Endothelial cell of umbilical vein (primary cell): Measurements from ENCODE around the gene SNPH. TPM values are rescaled to one million over a fixed set of nuclear protein-coding genes. Genes with fewer than 3 reads are reported as not detected.

ENCODE experiments used
- BruUV-seq: library from RNA; stranded (reverse); fragments of 400-500 nt; replicated peaks from 2 replicates; lab custom pipeline; 2021; lab: Mats Ljungman, UMichigan
- CTCF ChIA-PET: fragments of 300-600, 350-600 bp; sonication (Branson Sonifier 250); formaldehyde crosslinking; loops from one replicate; lab custom pipeline; 2021; ENCODE audit warnings: antibody characterized with exemption, inconsistent platforms; lab: Charles Lee
- POLR2A ChIA-PET: fragments of 300-600, 350-600 bp; sonication (Branson Sonifier 250); formaldehyde crosslinking; loops from one replicate; lab custom pipeline; 2021; ENCODE audit warnings: antibody characterized with exemption, inconsistent platforms; lab: Charles Lee
- DNase-seq: peaks from one replicate; pipeline ENCODE4 v3.0.0-alpha.2; 2011; ENCODE audit warnings: low read depth, low spot score
- FAIRE-seq: peaks from 2 replicates; lab custom pipeline; 2011; peaks lifted over from hg19 to GRCh38; lab: Jason Lieb, UNC
- H2AFZ ChIP-seq: 2 replicates; pipeline ENCODE4 v1.6.0; 2012; ENCODE audit warnings: low read depth, low read length, control low read depth, inconsistent platforms
- H3K27ac ChIP-seq: 2 replicates; pipeline ENCODE4 v1.5.1; 2011; ENCODE audit warnings: low read depth, mild to moderate bottlenecking, control low read depth, low read length, moderate library complexity; ENCODE audit not compliant: insufficient read depth
- H3K27me3 ChIP-seq, 2 experiments: 2 replicates each; pipeline versions ENCODE4 v1.6.0 to v1.6.1; 2011; ENCODE audit warnings: low read length in 2 of 2, mixed read lengths in 1 of 2; ENCODE audit not compliant: control insufficient read depth in 2 of 2, insufficient read depth in 2 of 2
- H3K36me3 ChIP-seq, 2 experiments: 2 replicates in 1 of 2; 3 replicates in 1 of 2; pipeline ENCODE4 v1.5.1; 2011; ENCODE audit warnings: low read length in 2 of 2, mild to moderate bottlenecking in 1 of 2, moderate library complexity in 1 of 2; ENCODE audit not compliant: control insufficient read depth in 2 of 2, insufficient read depth in 2 of 2; ENCODE audit errors: extremely low read depth in 1 of 2
- H3K4me1 ChIP-seq: 3 replicates; pipeline ENCODE4 v1.5.1; 2011; ENCODE audit warnings: mild to moderate bottlenecking, low read length; ENCODE audit not compliant: control insufficient read depth, insufficient read depth; ENCODE audit errors: extremely low read depth
- H3K4me2 ChIP-seq: 2 replicates; pipeline ENCODE4 v1.6.1; 2011; ENCODE audit warnings: low read length, control low read depth, mixed read lengths; ENCODE audit not compliant: insufficient read depth
- H3K4me3 ChIP-seq, 3 experiments: fragments of 200-600 bp in 1 of 3; sonication (generic), shearing (Covaris generic) in 1 of 3; replicated peaks in 1 of 3; 2 replicates each; pipeline ENCODE4 v1.5.1; 2011 to 2016; ENCODE audit warnings: control low read depth in 3 of 3, low read length in 3 of 3, mild to moderate bottlenecking in 2 of 3, inconsistent platforms in 1 of 3, low read depth in 1 of 3, moderate library complexity in 1 of 3; ENCODE audit not compliant: insufficient read depth in 1 of 3
- H3K79me2 ChIP-seq: 2 replicates; pipeline ENCODE4 v1.6.0; 2012; ENCODE audit warnings: low read length, inconsistent platforms; ENCODE audit not compliant: control insufficient read depth, insufficient read depth
- H3K9ac ChIP-seq: replicated peaks from 2 replicates; pipeline ENCODE3; 2011; ENCODE audit warnings: low read length, control low read depth; ENCODE audit not compliant: insufficient read depth; ENCODE audit errors: extremely low read depth
- H3K9me1 ChIP-seq: replicated peaks from 3 replicates; pipeline ENCODE4 v1.6.0; 2011; ENCODE audit warnings: mild to moderate bottlenecking, low read length; ENCODE audit not compliant: control insufficient read depth, insufficient read depth; ENCODE audit errors: extremely low read depth
- H3K9me3 ChIP-seq: replicated peaks from 2 replicates; pipeline ENCODE4 v1.5.1; 2012; ENCODE audit warnings: low read length, inconsistent platforms; ENCODE audit not compliant: control insufficient read depth, insufficient read depth
- H4K20me1 ChIP-seq: replicated peaks from 2 replicates; pipeline ENCODE3; 2011; ENCODE audit warnings: mild to moderate bottlenecking, low read length; ENCODE audit not compliant: control insufficient read depth, insufficient read depth; ENCODE audit errors: extremely low read depth
- EZH2 ChIP-seq: IDR thresholded peaks from 2 replicates; pipeline ENCODE4 v1.6.1; 2012; ENCODE audit warnings: borderline replicate concordance, low read depth, mild to moderate bottlenecking, moderate library complexity, low read length, inconsistent platforms; ENCODE audit not compliant: severe bottlenecking
- FOS ChIP-seq: IDR thresholded peaks from 2 replicates; pipeline ENCODE4 v1.6.1; 2011; ENCODE audit warnings: mild to moderate bottlenecking, low read length, moderate library complexity, borderline replicate concordance; ENCODE audit not compliant: insufficient read depth
- GATA2 ChIP-seq: IDR thresholded peaks from 2 replicates; pipeline ENCODE4 v1.7.0; 2011; ENCODE audit warnings: low read depth, mild to moderate bottlenecking, moderate library complexity, mixed read lengths, low read length; ENCODE audit not compliant: insufficient read length, insufficient read depth
- JUN ChIP-seq: IDR thresholded peaks from 2 replicates; pipeline ENCODE4 v1.6.1; 2011; ENCODE audit warnings: borderline replicate concordance, low read depth; ENCODE audit not compliant: insufficient read length, insufficient read depth
- MYC ChIP-seq: IDR thresholded peaks from one replicate; pipeline ENCODE4 v1.6.1; 2011; ENCODE audit warnings: mild to moderate bottlenecking, low read depth, low read length
- POLR2A ChIP-seq: IDR thresholded peaks from 2 replicates; pipeline ENCODE4 v1.6.1; 2012; ENCODE audit warnings: low read depth, mild to moderate bottlenecking, control low read depth, low read length
- POLR2AphosphoS5 ChIP-seq: IDR thresholded peaks from 2 replicates; pipeline ENCODE4 v1.6.1; 2012; ENCODE audit warnings: low read depth, mild to moderate bottlenecking, control low read depth, low read length, moderate library complexity; ENCODE audit not compliant: insufficient read depth
- dilution Hi-C: fragments of 300-500 bp; cut with MboI; formaldehyde crosslinking; loops from one replicate; pipeline ENCODE4 v1.15.0; 2019; ENCODE audit warnings: low sequenced_read_pairs; ENCODE audit not compliant: extremely low pct_ligation_motif_present
- intact Hi-C: fragments of 100-400 bp; cut with micrococcal nuclease; formaldehyde crosslinking; loops from one replicate; pipeline ENCODE4 v1.10.0; 2022
- polyA plus RNA-seq, 4 experiments: library from polyadenylated mRNA; depleted of rRNA in 3 of 4; stranded (reverse) in 3 of 4; unstranded in 1 of 4; fragments of >200 nt; gene quantifications; 2 replicates each; pipeline versions ENCODE4 v1.2.1 to v1.2.3, GENCODE V29; 2011 to 2012; ENCODE audit warnings: missing spikeins in 1 of 4
- total RNA-seq: library from RNA; stranded (reverse); gene quantifications from 2 replicates; pipeline ENCODE4 v1.2.3, GENCODE V29; 2021
- TF ChIP-seq, protein P1 (sequence below): IDR thresholded peaks from 2 replicates; pipeline ENCODE4 v1.6.1; 2011; ENCODE audit not compliant: insufficient read depth, insufficient read length
- TF ChIP-seq, protein P2 (sequence below), 2 donors: IDR thresholded peaks; 1 replicate in 1 of 2; 2 replicates in 1 of 2; pipeline ENCODE4 v1.5.1; 2011; ENCODE audit warnings: low read length in 2 of 2, mild to moderate bottlenecking in 2 of 2, moderate library complexity in 2 of 2, control low read depth in 1 of 2, inconsistent platforms in 1 of 2, low read depth in 1 of 2; ENCODE audit not compliant: insufficient read depth in 1 of 2; ENCODE audit errors: extremely low read depth in 1 of 2

SNPH gene
- total and polyA plus RNA-seq, 2 donors (not counting 3 experiments of a cell fraction or from before 2014, with no cell fraction given): 2.3 to 5.5 TPM

DNA sequence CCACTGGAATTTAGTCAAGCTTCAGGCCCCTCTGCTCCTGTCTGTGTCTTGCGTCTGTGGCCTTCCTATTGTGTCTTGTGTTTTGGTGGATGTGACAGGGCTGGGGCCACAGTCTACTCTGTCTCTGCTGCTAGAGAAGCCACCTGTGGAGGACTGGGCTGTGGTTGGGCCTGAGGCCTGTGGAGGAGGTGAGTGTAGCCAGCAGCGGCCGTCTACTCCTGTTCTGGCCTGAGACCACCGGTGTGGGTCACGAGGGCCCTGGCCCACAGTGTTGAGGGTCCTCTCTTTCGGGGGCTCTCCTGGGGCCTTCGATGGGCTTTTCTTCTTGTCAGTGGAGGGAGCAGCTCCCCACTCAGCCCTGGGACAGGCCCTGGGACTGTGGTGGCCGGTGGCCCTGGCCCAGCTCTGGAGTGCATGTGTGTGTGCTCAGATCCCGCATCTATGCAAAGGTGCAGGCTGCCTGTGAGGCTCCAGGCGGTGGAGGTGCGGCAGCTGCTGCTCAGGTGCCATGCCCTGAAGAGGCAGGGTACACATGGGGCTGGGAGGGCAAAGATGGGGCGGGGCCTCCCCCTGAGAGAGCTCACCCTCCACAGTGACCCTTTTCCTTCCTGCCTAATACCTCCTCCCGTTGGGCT is 42.1 kb downstream of the SNPH start:
- ChIA-PET CTCF (interaction anchor here (1.5 kb wide), 2 partner anchors 95 to 196 kb away, joined by 5 to 7 read pairs; no protein-coding TSS in a partner anchor), POLR2A (no interaction called here)
- no peaks in the 10 kb centered on the region for H3K27me3 ChIP-seq
- no peaks in the 10 kb centered on the region for H4K20me1 ChIP-seq
- intact Hi-C loops (loop anchor here (10.0 kb wide), 1 partner anchor 193 kb away; the partner anchor contains the start of gene PSMF1), dilution Hi-C loops (loop anchor here (25.0 kb wide), 1 partner anchor 129 kb away; no protein-coding TSS in a partner anchor)
- no peaks in the 10 kb centered on the region for H3K9me3 ChIP-seq
- H3K36me3 ChIP-seq: peaks cover 0 to 5% of the 10 kb centered on the region in 2 experiments
- no peak overlapping the region for H3K27ac ChIP-seq
- H3K9ac ChIP-seq: no peak overlapping the region
- no peak overlapping the region for H3K4me2 ChIP-seq
- H3K4me1 ChIP-seq: peaks cover under 1% of the 10 kb centered on the region
- FAIRE-seq (no peak), DNase-seq (no peak)
- BruUV-seq: no TSS peak
- TF ChIP-seq MYC (no peak), JUN (no peak), GATA2 (no peak)
- TF ChIP-seq, protein P1, sequence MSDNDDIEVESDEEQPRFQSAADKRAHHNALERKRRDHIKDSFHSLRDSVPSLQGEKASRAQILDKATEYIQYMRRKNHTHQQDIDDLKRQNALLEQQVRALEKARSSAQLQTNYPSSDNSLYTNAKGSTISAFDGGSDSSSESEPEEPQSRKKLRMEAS: no peak
- H2AFZ ChIP-seq: no peak overlapping the region
- H3K9me1 ChIP-seq: no peaks in the 10 kb centered on the region
- no peak overlapping the region for H3K4me3 ChIP-seq
- H3K79me2 ChIP-seq: no peaks in the 10 kb centered on the region

DNA sequence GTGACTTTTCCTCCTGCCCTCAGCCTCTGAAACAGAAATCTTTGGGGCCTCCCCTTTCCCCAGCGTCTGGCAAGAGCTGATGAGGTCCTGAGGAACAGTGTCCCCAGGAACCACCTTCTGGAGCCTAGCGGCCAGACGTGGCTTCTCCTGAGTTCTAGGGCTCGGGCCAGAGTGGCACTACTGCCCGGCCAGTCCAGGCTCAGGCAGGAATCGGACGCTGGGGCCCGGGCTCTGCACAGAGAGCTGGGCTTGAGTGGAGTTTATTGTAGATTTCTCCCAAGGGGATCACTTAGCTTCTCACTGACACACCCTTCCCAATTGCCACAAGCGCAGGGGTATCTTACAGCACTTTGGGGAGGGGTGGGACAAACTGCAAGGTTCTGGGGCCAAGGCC is 42.6 kb downstream of the SNPH start:
- no peak overlapping the region for H2AFZ ChIP-seq
- peaks cover 0 to 5% of the 10 kb centered on the region in 2 experiments for H3K36me3 ChIP-seq
- no peaks in the 10 kb centered on the region for H3K79me2 ChIP-seq
- peaks cover 4% of the 10 kb centered on the region for H3K4me1 ChIP-seq
- no peak for TF ChIP-seq MYC
- TF ChIP-seq GATA2: no peak
- no peak for TF ChIP-seq POLR2AphosphoS5
- no peak for TF ChIP-seq JUN
- TF ChIP-seq FOS: no peak
- TF ChIP-seq, protein P1: no peak
- no peak for TF ChIP-seq EZH2
- TF ChIP-seq, protein P2, sequence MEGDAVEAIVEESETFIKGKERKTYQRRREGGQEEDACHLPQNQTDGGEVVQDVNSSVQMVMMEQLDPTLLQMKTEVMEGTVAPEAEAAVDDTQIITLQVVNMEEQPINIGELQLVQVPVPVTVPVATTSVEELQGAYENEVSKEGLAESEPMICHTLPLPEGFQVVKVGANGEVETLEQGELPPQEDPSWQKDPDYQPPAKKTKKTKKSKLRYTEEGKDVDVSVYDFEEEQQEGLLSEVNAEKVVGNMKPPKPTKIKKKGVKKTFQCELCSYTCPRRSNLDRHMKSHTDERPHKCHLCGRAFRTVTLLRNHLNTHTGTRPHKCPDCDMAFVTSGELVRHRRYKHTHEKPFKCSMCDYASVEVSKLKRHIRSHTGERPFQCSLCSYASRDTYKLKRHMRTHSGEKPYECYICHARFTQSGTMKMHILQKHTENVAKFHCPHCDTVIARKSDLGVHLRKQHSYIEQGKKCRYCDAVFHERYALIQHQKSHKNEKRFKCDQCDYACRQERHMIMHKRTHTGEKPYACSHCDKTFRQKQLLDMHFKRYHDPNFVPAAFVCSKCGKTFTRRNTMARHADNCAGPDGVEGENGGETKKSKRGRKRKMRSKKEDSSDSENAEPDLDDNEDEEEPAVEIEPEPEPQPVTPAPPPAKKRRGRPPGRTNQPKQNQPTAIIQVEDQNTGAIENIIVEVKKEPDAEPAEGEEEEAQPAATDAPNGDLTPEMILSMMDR (IDR thresholded peaks at IDR 0.05; ENCODE audit: extremely low read depth in 1 of 2, insufficient read depth in 1 of 2, low read depth in 1 of 2, low read length in 2 of 2): no peak
- no peak for TF ChIP-seq POLR2A
- H3K27me3 ChIP-seq: no peaks in the 10 kb centered on the region
- H3K9me3 ChIP-seq: no peaks in the 10 kb centered on the region
- no peak overlapping the region for H3K9ac ChIP-seq
- H3K27ac ChIP-seq: no peak overlapping the region
- H3K4me3 ChIP-seq: no peak overlapping the region
- no peaks in the 10 kb centered on the region for H4K20me1 ChIP-seq
- dilution Hi-C loops: loop anchor here (25.0 kb wide), 1 partner anchor 129 kb away; no protein-coding TSS in a partner anchor
- no peak for DNase-seq
- no peaks in the 10 kb centered on the region for H3K9me1 ChIP-seq
- intact Hi-C loops: loop anchor here (10.0 kb wide), 1 partner anchor 194 kb away; the partner anchor contains the start of gene PSMF1
- H3K4me2 ChIP-seq: no peak overlapping the region
- ChIA-PET CTCF (interaction anchor here (1.5 kb wide), 2 partner anchors 96 to 195 kb away, joined by 5 to 7 read pairs; no protein-coding TSS in a partner anchor), POLR2A (no interaction called here)
- no TSS peak for BruUV-seq
- no peak for FAIRE-seq
